Gastroesophageal sphincter (tissue), 3 donors: ENCODE measurements around the gene PEMT.

Source experiments
- CTCF ChIP-seq, 4 experiments: fragments of 200-600 bp in 2 of 4; fragments of 450-650 bp in 2 of 4; sonication (generic) in 1 of 4; IDR thresholded peaks; one replicate each; pipeline ENCODE4 v1.5.1; 2017 to 2019; ENCODE audit warnings: antibody characterized with exemption in 4 of 4, mild to moderate bottlenecking in 2 of 4, moderate library complexity in 2 of 4
- EP300 ChIP-seq: sonication (generic); formaldehyde crosslinking; IDR thresholded peaks from one replicate; pipeline ENCODE4 v1.6.1; 2017; ENCODE audit warnings: antibody characterized with exemption, mild to moderate bottlenecking
- POLR2A ChIP-seq, 2 donors: fragments of 450-650 bp; IDR thresholded peaks; one replicate each; pipeline ENCODE4 v1.6.1; 2017; ENCODE audit warnings: antibody characterized with exemption in 2 of 2, mild to moderate bottlenecking in 2 of 2, moderate library complexity in 1 of 2
- POLR2AphosphoS5 ChIP-seq: sonication (generic); formaldehyde crosslinking; IDR thresholded peaks from one replicate; pipeline ENCODE4 v1.6.1; 2017; ENCODE audit warnings: antibody characterized with exemption

DNA sequence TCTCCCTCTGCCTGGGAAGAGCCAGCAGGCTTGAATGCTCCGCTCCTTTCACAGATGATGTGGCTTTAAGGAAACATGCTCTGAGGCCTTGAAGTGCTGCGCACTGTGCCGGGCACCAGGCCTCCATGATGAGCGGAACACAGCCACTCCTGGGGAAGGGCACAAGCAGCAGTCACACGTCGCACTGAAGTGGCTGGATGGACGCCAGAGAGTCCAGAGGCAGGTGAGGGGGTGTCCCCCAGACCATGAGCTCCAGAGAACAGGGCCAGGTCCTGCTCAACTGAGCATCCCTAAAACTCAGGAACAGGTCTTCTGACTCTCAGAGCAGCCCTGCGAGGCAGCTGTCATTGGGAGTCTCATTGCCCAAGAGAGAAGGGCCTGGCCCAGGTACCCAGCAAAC is 35.6 kb downstream of the PEMT start:
- TF ChIP-seq POLR2AphosphoS5 (no peak), CTCF (IDR thresholded peaks at IDR 0.05) (no peak), POLR2A (IDR thresholded peaks at IDR 0.05) (no peak), EP300 (no peak)
